CD14-positive monocyte (primary cell): ENCODE results near the gene RILP. TPM values are rescaled to one million over a fixed set of nuclear protein-coding genes. Genes with fewer than 3 reads are reported as not detected.

ENCODE experiments used
- DNase-seq, 3 donors: peaks; one replicate each; pipeline ENCODE4 v3.0.0-alpha.2; 2011 to 2022
- H2AFZ ChIP-seq: 2 replicates; pipeline ENCODE4 v1.6.0; 2012; ENCODE audit warnings: mild to moderate bottlenecking, low read depth, low read length, inconsistent platforms; ENCODE audit not compliant: insufficient read depth, poor library complexity, severe bottlenecking
- H3K27ac ChIP-seq, 2 donors: 1 replicate in 1 of 2; 2 replicates in 1 of 2; pipeline ENCODE4 v1.5.1; 2012 to 2013; ENCODE audit warnings: low read length in 2 of 2, control low read depth in 1 of 2, inconsistent platforms in 1 of 2, low read depth in 1 of 2, mild to moderate bottlenecking in 1 of 2
- H3K27me3 ChIP-seq, 2 donors: one replicate each; pipeline versions ENCODE4 v1.6.0 to v1.6.1; 2011 to 2013; ENCODE audit warnings: low read length in 2 of 2; ENCODE audit not compliant: control insufficient read depth in 2 of 2, insufficient read depth in 2 of 2
- H3K36me3 ChIP-seq, 2 donors: replicated peaks in 1 of 2; 1 replicate in 1 of 2; 2 replicates in 1 of 2; pipeline versions ENCODE4 v1.5.1 to v1.6.1; 2012 to 2013; ENCODE audit warnings: low read length in 2 of 2, control low read depth in 1 of 2, inconsistent platforms in 1 of 2, mild to moderate bottlenecking in 1 of 2; ENCODE audit not compliant: insufficient read depth in 2 of 2, control insufficient read depth in 1 of 2
- H3K4me1 ChIP-seq, 2 donors: 1 replicate in 1 of 2; 2 replicates in 1 of 2; pipeline versions ENCODE4 v1.5.1 to v1.6.1; 2012 to 2013; ENCODE audit warnings: low read length in 2 of 2, control low read depth in 1 of 2, inconsistent platforms in 1 of 2, mild to moderate bottlenecking in 1 of 2, moderate library complexity in 1 of 2; ENCODE audit not compliant: insufficient read depth in 2 of 2, control insufficient read depth in 1 of 2
- H3K4me2 ChIP-seq: replicated peaks from 2 replicates; pipeline ENCODE3; 2012; ENCODE audit warnings: low read length, moderate library complexity, mild to moderate bottlenecking; ENCODE audit not compliant: poor library complexity, severe bottlenecking; ENCODE audit errors: extremely low read depth
- H3K4me3 ChIP-seq, 3 experiments: fragments of 200-600 bp in 1 of 3; sonication (generic) in 1 of 3; replicated peaks in 1 of 3; 1 replicate in 2 of 3; 2 replicates in 1 of 3; pipeline ENCODE4 v1.5.1; 2011 to 2013; ENCODE audit warnings: low read length in 3 of 3, mild to moderate bottlenecking in 3 of 3, control low read depth in 2 of 3, low read depth in 2 of 3, inconsistent platforms in 1 of 3, moderate library complexity in 1 of 3
- H3K79me2 ChIP-seq: 2 replicates; pipeline ENCODE4 v1.6.0; 2012; ENCODE audit warnings: mild to moderate bottlenecking, control low read depth, inconsistent platforms, low read length, moderate library complexity; ENCODE audit not compliant: insufficient read depth
- H3K9ac ChIP-seq: 2 replicates; pipeline ENCODE4 v1.6.0; 2017; ENCODE audit warnings: low read length, mild to moderate bottlenecking; ENCODE audit not compliant: insufficient read depth, poor library complexity, severe bottlenecking
- H3K9me3 ChIP-seq, 2 donors: replicated peaks in 1 of 2; 1 replicate in 1 of 2; 2 replicates in 1 of 2; pipeline versions ENCODE4 v1.5.1 to v1.6.1; 2012 to 2013; ENCODE audit warnings: low read length in 2 of 2, control low read depth in 1 of 2; ENCODE audit not compliant: control insufficient read depth in 1 of 2, insufficient read depth in 1 of 2
- H4K20me1 ChIP-seq: 2 replicates; pipeline ENCODE4 v1.6.0; 2012; ENCODE audit warnings: mild to moderate bottlenecking, low read length, control low read depth, moderate library complexity; ENCODE audit not compliant: insufficient read depth
- H3K27ac Mint-ChIP-seq, 7 donors: one replicate each; pipeline ENCODE4 v1.8.0; 2020; ENCODE audit warnings: mild to moderate bottlenecking in 7 of 7, mixed read lengths in 7 of 7, moderate library complexity in 6 of 7, inconsistent platforms in 2 of 7
- H3K27me3 Mint-ChIP-seq, 3 donors: one replicate each; pipeline ENCODE4 v1.8.0; 2021 to 2022; ENCODE audit warnings: low read depth in 3 of 3, mild to moderate bottlenecking in 3 of 3, mixed read lengths in 3 of 3, moderate library complexity in 3 of 3, inconsistent platforms in 1 of 3
- H3K36me3 Mint-ChIP-seq, 2 donors: one replicate each; pipeline ENCODE4 v1.8.0; 2020; ENCODE audit warnings: mixed read lengths in 2 of 2, inconsistent platforms in 1 of 2, mild to moderate bottlenecking in 1 of 2
- H3K4me1 Mint-ChIP-seq: one replicate; pipeline ENCODE4 v1.8.0; 2020; ENCODE audit warnings: mild to moderate bottlenecking, mixed read lengths
- H3K4me3 Mint-ChIP-seq, 2 donors: one replicate each; pipeline ENCODE4 v1.8.0; 2020; ENCODE audit warnings: mild to moderate bottlenecking in 2 of 2, mixed read lengths in 2 of 2, moderate library complexity in 1 of 2
- H3K9me3 Mint-ChIP-seq, 7 donors: one replicate each; pipeline ENCODE4 v1.8.0; 2020 to 2022; ENCODE audit warnings: mixed read lengths in 7 of 7, mild to moderate bottlenecking in 6 of 7, moderate library complexity in 6 of 7, inconsistent platforms in 2 of 7
- WGBS: methylation state at CpG from one replicate; pipeline ENCODE4 v1.1.5; 2013; ENCODE audit warnings: missing lambda C conversion rate; ENCODE audit not compliant: insufficient coverage; 5-methylcytosine and 5-hydroxymethylcytosine counted together
- intact Hi-C, 2 donors: fragments of 100-400 bp; cut with micrococcal nuclease; formaldehyde crosslinking; loops; one replicate each; pipeline versions ENCODE4 v1.15.0 to v1.15.1; 2023
- polyA plus RNA-seq, 3 donors: library from polyadenylated mRNA; depleted of rRNA in 1 of 3; unstranded in 2 of 3; stranded (reverse) in 1 of 3; fragments of 300-500 nt in 2 of 3; fragments of >200 nt in 1 of 3; fragmentation: Illumina TruSeq in 2 of 3; gene quantifications; 1 replicate in 2 of 3; 2 replicates in 1 of 3; pipeline ENCODE4 v1.2.3, GENCODE V29; 2012 to 2021
- TF ChIP-seq, protein P1 (sequence below): fragments of 200-600 bp; IDR thresholded peaks from one replicate; pipeline ENCODE4 v1.8.0; 2022; ENCODE audit warnings: antibody characterized with exemption, mild to moderate bottlenecking

Gene RILP
- polyA plus RNA-seq, 3 donors = 23.8 to 49.5 (median 49.4) TPM

DNA sequence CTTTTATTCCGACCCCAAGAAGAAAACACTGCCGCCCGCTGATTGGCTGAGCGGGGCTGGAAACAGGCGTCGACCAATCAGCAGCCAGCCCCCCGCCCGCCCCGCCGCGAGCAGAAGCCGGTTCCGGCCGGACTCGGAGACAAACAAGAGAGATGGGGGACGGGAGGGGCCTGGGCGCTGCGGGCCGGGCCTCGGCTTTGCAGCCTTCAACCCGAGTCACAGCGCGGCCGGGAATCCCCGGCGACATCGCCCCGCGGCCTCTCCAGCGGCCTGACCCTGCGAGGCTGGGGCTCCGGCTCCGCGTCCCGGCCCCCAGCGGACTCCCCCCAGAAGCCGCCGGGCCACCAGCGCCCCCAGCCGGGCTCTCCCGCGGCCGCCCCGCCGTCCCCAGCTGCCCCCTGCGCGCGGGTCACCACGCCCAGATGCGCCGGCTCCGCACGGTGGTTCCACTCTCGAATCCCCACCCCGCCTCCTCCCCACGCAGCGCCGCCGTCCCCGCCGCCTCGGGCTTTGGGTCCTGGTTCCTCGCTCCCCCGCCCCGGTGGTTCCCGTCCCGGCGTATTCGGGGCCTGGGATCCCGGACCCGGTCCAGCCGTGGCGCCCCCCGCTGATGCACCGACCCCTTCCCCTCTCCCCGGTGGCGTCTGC lies 20.7 kb downstream of the RILP start:
- intact Hi-C loops = loop anchor here (1.0 to 5.0 kb wide), 4 partner anchors 20 to 55 kb away; partner anchors contain the start of gene RILP (in 1 of the 2)
- Histone ChIP-seq H3K79me2 (peaks cover 43% of the 10 kb centered on the region), H3K27me3 (no peaks in the 10 kb centered on the region), H3K27ac (peak overlapping the region; percentile 95), H2AFZ (no peak overlapping the region), H3K4me3 (peak overlapping the region; percentile 95 to 100 (median 99)), H3K9me3 (no peaks in the 10 kb centered on the region), H3K36me3 (peaks cover 10 to 25% of the 10 kb centered on the region in 2 donors), H3K4me2 (peak overlapping the region; percentile 92), H4K20me1 (peaks cover 42% of the 10 kb centered on the region), H3K9ac (peak overlapping the region; percentile 97), H3K4me1 (peaks cover 59 to 72% of the 10 kb centered on the region in 2 donors)
- DNase-seq = peak; percentile 89 to 95 (median 92)
- TF ChIP-seq, protein P1, sequence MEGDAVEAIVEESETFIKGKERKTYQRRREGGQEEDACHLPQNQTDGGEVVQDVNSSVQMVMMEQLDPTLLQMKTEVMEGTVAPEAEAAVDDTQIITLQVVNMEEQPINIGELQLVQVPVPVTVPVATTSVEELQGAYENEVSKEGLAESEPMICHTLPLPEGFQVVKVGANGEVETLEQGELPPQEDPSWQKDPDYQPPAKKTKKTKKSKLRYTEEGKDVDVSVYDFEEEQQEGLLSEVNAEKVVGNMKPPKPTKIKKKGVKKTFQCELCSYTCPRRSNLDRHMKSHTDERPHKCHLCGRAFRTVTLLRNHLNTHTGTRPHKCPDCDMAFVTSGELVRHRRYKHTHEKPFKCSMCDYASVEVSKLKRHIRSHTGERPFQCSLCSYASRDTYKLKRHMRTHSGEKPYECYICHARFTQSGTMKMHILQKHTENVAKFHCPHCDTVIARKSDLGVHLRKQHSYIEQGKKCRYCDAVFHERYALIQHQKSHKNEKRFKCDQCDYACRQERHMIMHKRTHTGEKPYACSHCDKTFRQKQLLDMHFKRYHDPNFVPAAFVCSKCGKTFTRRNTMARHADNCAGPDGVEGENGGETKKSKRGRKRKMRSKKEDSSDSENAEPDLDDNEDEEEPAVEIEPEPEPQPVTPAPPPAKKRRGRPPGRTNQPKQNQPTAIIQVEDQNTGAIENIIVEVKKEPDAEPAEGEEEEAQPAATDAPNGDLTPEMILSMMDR = no peak
- 0% methylated on average over 62 of the region's 77 CpGs for WGBS
- Mint-ChIP-seq H3K27me3 (peaks cover 0 to 17% (median 1%) of the 10 kb centered on the region in 3 donors), H3K4me3 (peak overlapping the region; percentile 92 to 95), H3K9me3 (peaks cover 0 to 3% (median 0%) of the 10 kb centered on the region in 7 donors), H3K27ac (peak overlapping the region; percentile 91 to 97 (median 94)), H3K4me1 (peaks cover 52% of the 10 kb centered on the region), H3K36me3 (peaks cover 33 to 35% of the 10 kb centered on the region in 2 donors)

DNA sequence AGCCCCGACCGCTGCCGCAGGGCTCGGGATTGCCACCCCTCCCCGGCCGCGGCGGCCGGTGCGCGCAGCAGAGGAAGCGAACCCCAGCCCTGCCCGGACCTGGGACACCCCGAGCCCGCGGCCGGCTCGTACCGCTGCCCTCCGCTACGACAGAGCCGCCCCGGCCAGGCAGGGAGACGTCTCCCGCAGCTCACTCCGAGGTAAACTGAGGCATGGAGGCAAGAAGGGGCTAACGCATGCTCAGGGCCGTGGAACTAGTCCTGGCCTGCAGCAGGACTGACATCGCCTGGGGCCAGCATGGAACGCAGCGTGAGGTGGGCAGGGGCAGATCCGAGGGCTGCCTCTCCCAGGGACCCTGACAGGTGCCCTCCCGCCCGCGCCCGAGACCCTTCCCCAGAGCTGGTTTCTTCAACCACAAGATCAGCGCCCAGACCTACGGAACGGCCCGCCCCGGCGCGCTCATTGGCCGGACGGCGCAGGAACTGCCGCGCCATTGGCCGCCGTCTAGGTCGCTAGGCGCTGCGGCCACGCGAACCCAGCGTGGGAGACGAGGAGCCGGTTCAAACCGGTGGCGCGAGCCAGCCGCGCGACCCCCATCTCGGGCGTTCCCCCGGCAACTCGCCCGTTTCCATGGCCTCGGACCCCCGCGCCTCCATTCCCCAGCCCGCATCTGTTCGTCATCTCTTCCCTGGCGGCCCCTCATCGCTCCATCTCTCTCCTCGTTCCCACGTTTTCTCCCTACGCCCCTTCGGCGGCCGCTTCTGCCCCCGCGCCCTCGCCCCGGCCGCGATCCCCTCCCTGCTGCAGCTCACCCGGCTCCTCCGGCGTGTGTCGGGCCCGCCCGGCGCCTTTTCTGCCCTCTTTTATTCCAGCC lies 21.4 kb downstream of the RILP start, which contains the start of gene SLC43A2:
SLC43A2 (minus strand) TSS at position 853 of the 874 bp plus-strand sequence. CDS start 960 bp downstream, outside the sequence.
- peaks cover 50% of the 10 kb centered on the region for H3K79me2 ChIP-seq
- peak; percentile 78 to 86 (median 80) for DNase-seq
- H3K9ac ChIP-seq = peak within 1 kb of the TSS; percentile 97
- under 1% methylated on average over 95 of the region's 95 CpGs for WGBS
- H3K4me3 Mint-ChIP-seq = peak within 1 kb of the TSS; percentile 95 to 96
- no peaks in the 10 kb centered on the region for H3K27me3 ChIP-seq
- H3K36me3 Mint-ChIP-seq = peaks cover 37 to 39% of the 10 kb centered on the region in 2 donors
- peak within 1 kb of the TSS; percentile 92 for H3K4me2 ChIP-seq
- peaks cover 56% of the 10 kb centered on the region for H3K4me1 Mint-ChIP-seq
- peaks cover 0 to 17% (median 1%) of the 10 kb centered on the region in 3 donors for H3K27me3 Mint-ChIP-seq
- H2AFZ ChIP-seq = no peak within 1 kb of the TSS
- peak within 1 kb of the TSS; percentile 95 to 100 (median 99) for H3K4me3 ChIP-seq
- H3K27ac ChIP-seq = peak within 1 kb of the TSS; percentile 95
- peaks cover 16 to 33% of the 10 kb centered on the region in 2 donors for H3K36me3 ChIP-seq
- peaks cover 49% of the 10 kb centered on the region for H4K20me1 ChIP-seq
- intact Hi-C loops = loop anchor here (1.0 to 5.0 kb wide), 6 partner anchors 17 to 54 kb away; partner anchors contain the start of gene RILP (in 1 of the 2)
- peaks cover 64 to 78% of the 10 kb centered on the region in 2 donors for H3K4me1 ChIP-seq
- peaks cover 0 to 3% (median 0%) of the 10 kb centered on the region in 7 donors for H3K9me3 Mint-ChIP-seq
- H3K9me3 ChIP-seq = no peaks in the 10 kb centered on the region
- TF ChIP-seq, protein P1 = no peak
- peak within 1 kb of the TSS; percentile 93 to 98 (median 97) for H3K27ac Mint-ChIP-seq
